Transverse colon (tissue), 4 donors: Measurements from ENCODE around the gene TTC28.

Experiments used
- EP300 ChIP-seq: sonication (generic); formaldehyde crosslinking; IDR thresholded peaks from one replicate; pipeline ENCODE4 v1.6.1; 2017; ENCODE audit warnings: antibody characterized with exemption, low read depth
- POLR2A ChIP-seq: fragments of 450-650 bp; IDR thresholded peaks from one replicate; pipeline ENCODE4 v1.6.1; 2016; ENCODE audit warnings: antibody characterized with exemption, mild to moderate bottlenecking, moderate library complexity
- POLR2AphosphoS5 ChIP-seq, 3 donors: sonication (generic); formaldehyde crosslinking; IDR thresholded peaks; one replicate each; pipeline ENCODE4 v1.6.1; 2016; ENCODE audit warnings: antibody characterized with exemption in 3 of 3
- TF ChIP-seq, protein P1 (sequence below), 5 experiments: fragments of 200-600 bp in 3 of 5; fragments of 450-650 bp in 2 of 5; sonication (generic) in 3 of 5; IDR thresholded peaks; 1 replicate in 2 of 5; 2 replicates in 3 of 5; pipeline ENCODE4 v1.5.1; 2016 to 2017; ENCODE audit warnings: antibody characterized with exemption in 5 of 5, inconsistent platforms in 3 of 5, mild to moderate bottlenecking in 2 of 5, moderate library complexity in 1 of 5

DNA sequence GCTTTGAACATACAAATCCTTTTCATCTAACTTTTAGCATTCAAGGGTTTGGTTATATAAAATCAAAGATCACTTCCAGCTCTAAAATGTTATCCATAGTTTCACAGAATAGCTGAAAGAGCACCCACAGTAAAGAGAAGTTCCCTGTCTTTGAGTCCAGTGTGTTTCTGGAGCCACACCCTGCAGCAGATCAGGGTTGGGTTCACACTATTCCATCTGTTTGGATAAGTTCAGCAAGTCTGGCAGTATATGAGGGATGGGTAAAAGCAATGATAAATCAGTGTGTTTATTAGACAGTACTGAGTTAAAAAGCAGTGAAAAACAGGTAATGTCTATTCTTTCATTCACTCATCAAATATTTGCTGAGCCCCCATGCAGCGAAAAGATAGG, 624.8 kb downstream of the TTC28 start:
- no peak for TF ChIP-seq POLR2AphosphoS5 (IDR thresholded peaks at IDR 0.05)
- no peak for TF ChIP-seq EP300
- TF ChIP-seq, protein P1, sequence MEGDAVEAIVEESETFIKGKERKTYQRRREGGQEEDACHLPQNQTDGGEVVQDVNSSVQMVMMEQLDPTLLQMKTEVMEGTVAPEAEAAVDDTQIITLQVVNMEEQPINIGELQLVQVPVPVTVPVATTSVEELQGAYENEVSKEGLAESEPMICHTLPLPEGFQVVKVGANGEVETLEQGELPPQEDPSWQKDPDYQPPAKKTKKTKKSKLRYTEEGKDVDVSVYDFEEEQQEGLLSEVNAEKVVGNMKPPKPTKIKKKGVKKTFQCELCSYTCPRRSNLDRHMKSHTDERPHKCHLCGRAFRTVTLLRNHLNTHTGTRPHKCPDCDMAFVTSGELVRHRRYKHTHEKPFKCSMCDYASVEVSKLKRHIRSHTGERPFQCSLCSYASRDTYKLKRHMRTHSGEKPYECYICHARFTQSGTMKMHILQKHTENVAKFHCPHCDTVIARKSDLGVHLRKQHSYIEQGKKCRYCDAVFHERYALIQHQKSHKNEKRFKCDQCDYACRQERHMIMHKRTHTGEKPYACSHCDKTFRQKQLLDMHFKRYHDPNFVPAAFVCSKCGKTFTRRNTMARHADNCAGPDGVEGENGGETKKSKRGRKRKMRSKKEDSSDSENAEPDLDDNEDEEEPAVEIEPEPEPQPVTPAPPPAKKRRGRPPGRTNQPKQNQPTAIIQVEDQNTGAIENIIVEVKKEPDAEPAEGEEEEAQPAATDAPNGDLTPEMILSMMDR (IDR thresholded peaks at IDR 0.05), result no peak
- TF ChIP-seq POLR2A, result no peak
